ENCODE measurements around the gene TDRD3. TPM values are rescaled to one million over a fixed set of nuclear protein-coding genes. Genes with fewer than 3 reads are reported as not detected.

Gene TDRD3
- total RNA-seq, 4 donors from 2014 or later, result 27.2 to 130 (median 32.8) TPM

GRCh38 chr13:60402022-60402421 is 5.0 kb downstream of the TDRD3 start:
- TF ChIP-seq CTCF (IDR thresholded peaks at IDR 0.05; ENCODE audit: low read depth), result no peak

DNA sequence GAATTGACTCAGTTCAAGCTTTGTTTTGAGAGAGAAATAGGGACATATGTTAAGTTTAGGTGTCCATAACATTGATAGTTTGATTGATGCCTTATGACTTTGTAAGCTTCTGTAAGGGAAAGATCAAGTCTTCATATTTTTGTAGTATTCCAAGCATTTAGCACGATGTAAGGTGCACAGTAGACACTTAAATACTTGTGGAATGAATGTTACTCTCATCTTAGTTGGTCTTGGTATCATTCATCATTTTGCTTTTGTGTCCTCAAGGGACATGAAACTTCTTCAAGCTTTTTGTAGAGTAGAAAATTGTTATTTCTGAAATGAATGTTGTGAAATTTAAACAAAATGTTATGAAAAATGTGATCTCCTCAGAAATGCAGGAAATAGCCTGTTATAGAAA is 10.1 kb downstream of the TDRD3 start:
- no peak for TF ChIP-seq CTCF (IDR thresholded peaks at IDR 0.05; ENCODE audit: low read depth)

DNA sequence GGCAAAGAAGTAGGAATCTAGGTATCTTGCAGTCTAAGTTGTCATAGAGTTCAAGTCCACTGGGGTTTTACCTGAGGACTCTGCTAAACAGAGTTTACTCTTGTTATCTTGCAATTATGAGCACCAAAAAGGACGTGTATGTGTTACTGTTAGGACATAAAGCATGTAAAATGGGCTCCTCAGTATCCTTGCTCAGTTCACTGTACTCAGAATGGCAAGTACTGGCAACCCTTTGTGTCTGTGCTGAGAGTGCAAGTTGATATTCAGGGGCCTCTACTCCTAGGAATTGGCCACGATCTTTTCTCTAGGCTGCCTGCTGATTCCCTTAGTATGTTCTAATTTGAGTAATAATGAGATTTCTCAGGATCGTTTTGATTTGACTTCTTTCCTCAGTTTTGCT is 13.3 kb downstream of the TDRD3 start:
- no peak for TF ChIP-seq CTCF (IDR thresholded peaks at IDR 0.05; ENCODE audit: low read depth)

DNA sequence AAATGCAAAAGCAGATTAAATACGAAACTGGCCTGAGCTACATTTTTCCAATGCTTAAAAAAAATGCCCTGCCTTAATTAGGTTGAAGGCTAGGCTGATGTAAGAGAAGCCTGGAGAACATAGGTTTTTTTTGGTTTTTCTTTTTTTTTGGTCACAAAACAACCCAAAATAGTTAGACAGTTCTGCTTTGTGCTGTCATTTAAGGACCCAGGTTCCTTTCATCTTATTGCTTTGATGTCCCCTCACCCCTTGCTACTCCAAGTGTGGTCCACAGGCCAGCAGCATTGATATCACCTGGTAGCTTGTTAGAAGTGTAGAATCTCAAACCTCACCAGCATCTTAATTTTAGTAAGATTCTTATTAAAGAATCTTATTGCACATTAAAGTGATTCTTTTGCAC is 14.4 kb downstream of the TDRD3 start:
- no peak for TF ChIP-seq CTCF (IDR thresholded peaks at IDR 0.05; ENCODE audit: low read depth)

GRCh38 chr13:60411983-60412382 is 15.0 kb downstream of the TDRD3 start:
- no peak for TF ChIP-seq CTCF (IDR thresholded peaks at IDR 0.05; ENCODE audit: low read depth)

DNA sequence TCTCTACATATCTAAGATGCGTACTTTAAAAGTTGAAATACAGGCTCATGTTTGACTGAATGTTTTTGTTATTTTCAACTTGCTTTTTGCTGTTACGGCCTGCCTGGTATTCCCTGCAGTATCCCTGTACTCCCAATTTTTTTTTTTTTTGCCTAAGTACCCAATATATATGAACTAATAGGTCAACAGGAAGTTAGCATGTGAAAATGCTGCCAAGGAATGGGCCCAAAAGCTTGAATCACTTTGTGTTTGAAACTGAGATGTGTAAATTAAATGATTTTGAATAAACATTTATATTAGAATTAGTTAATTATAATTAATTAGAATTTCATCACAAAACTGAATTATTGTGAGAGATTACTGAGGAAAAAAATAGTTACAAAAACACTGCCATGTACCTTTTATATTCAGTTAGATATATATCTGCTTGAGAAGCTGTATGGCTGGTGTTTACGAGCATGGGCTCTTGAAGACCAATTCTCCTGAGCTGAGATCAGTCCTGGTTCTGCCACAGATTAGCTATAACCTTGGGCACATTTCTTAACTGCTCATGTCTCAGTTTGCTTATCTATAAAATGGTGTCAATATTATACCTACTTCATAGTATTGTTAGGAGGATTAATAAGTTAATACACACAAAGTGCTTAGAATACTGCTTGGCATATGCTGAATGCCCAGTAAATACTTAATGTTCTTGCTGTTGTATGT is 16.0 kb downstream of the TDRD3 start:
- TF ChIP-seq CTCF (IDR thresholded peaks at IDR 0.05; ENCODE audit: low read depth), result no peak

DNA sequence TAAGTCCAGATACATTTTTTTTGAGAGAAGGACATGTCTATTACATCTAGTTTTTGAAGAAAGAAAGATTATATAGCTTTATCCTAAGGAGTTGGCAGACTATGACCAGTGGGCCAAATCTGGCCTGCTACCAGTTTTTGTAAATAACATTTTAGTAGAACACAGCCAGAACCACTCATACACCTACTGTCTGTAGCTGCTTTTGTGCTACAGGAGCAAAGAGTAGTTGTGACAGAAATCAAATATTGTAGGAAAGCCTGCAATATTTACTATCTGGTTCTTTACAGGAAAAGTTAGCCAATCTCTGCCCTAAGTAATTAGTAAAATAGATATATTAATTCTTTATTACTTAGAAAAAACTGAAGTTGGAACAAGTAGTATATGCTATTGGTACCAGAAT is 17.2 kb downstream of the TDRD3 start:
- TF ChIP-seq CTCF (IDR thresholded peaks at IDR 0.05; ENCODE audit: low read depth), result no peak
